ENCODE results near the gene IL24.

Gene IL24

GRCh38 chr1:206903687-206904086 lies 6.4 kb downstream of the IL24 start:
- in situ Hi-C loops (cut with MboI; ENCODE audit: low sequenced_read_pairs): loop anchor here (25.0 kb wide), 1 partner anchor 166 kb away; no protein-coding TSS in a partner anchor

- in situ Hi-C loops (cut with MboI; ENCODE audit: low sequenced_read_pairs): loop anchor here (25.0 kb wide), 1 partner anchor 167 kb away; no protein-coding TSS in a partner anchor
Observed at GRCh38 chr1:206904423-206905142, 7.3 kb downstream of the IL24 start.

DNA sequence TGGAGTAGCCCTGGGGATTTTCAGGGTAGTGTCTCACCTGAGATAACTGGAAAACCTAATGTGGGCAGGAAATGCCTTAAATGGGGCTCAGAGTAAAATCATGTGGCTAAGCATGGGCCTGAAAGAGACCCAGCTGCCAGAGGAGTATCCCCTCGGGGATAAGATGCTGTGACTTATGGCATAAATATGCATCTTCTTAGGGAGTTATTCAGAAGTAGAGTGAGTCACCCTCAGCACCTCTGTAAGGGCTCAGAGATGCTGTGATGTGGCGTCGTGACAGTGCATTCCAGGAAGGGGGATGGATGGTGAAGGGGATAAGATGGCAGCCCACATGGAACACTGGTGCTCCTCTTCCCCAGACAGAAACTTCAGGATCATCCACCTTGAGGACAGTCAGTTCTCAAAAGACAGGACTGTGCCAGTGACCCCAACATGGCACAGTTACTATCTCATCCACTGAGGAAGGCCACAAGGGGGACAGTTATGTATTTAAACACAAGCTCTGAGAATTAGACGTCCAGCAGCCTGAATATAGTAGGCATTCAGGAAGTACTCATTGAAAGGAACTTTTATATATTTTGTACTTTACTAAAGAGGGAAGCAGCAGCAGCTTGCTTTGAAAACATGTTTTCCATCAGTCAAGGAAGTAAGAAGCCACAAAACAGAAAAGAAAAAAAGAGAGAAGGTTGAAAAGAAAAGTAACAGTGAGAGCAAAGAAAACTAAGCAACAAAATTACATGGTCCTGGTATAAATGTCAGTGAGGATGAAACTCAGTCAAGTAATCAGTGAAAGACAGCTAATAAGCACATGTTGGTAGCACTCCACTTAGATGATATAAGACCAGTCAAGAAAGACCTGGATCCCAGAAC lies 8.3 kb downstream of the IL24 start:
- in situ Hi-C loops (cut with MboI; ENCODE audit: low sequenced_read_pairs): loop anchor here (25.0 kb wide), 1 partner anchor 168 kb away; no protein-coding TSS in a partner anchor

DNA sequence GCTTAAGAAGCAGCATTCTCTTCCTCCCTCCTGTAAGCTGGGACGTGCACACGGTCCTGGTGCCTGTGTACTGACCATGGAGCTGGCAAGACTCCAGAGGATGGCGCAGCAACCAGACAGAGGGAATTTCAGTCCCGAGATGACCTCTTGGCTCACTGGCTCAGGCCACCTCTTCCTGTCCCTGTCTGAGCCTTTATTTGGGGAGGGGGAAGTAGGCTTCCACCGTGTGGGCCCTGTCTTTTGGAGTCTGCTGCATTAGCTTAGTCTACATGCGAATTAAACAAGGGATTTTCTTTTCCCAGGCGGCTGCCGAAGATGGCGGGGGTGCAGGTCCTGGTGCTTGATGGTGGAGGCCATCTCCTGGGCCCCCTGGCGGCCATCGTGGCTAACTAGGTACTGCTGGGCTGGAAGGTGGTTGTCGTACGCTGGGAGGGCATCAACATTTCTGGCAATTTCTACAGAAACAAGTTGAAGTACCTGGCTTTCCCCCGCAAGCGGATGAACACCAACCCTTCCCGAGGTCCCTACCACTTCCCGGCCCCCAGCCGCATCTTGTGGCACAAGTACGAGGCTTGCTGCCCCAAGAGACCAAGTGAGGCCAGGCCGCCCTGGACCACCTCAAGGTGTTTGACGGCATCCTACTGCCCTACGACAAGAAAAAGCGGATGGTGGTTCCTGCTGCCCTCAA lies 10.2 kb downstream of the IL24 start:
- in situ Hi-C loops (cut with MboI; ENCODE audit: low sequenced_read_pairs): loop anchor here (25.0 kb wide), 1 partner anchor 170 kb away; no protein-coding TSS in a partner anchor

- in situ Hi-C loops (cut with MboI; ENCODE audit: low sequenced_read_pairs): loop anchor here (25.0 kb wide), 1 partner anchor 171 kb away; no protein-coding TSS in a partner anchor
Observed at GRCh38 chr1:206908038-206908437, 10.8 kb downstream of the IL24 start.

GRCh38 chr1:206909161-206909882 lies 12.1 kb downstream of the IL24 start:
- in situ Hi-C loops (cut with MboI; ENCODE audit: low sequenced_read_pairs): loop anchor here (25.0 kb wide), 1 partner anchor 172 kb away; no protein-coding TSS in a partner anchor

DNA sequence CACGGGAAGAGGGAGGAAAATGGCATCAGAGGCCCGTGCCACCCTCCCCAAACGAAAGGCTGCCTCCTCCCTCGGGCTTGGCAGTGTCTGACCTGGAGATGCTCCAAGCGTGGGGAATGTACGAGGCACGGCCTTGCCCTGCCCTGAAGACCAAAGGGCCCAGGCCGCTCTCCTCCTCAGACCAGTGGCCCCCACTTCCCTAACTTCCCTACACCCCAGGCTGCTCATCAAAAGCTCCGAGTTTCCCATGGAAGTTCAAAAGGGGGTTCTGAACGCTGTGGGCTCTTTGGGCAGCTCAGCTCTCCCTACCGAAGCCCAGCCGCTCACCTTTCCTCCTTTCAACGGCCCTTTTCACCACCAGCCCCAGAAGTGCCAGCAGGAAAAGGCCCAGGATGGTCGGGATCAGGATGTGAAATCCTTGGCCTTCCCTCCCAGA lies 12.7 kb downstream of the IL24 start:
- in situ Hi-C loops (cut with MboI; ENCODE audit: low sequenced_read_pairs): loop anchor here (25.0 kb wide), 1 partner anchor 173 kb away; no protein-coding TSS in a partner anchor

- in situ Hi-C loops (cut with MboI; ENCODE audit: low sequenced_read_pairs): loop anchor here (25.0 kb wide), 1 partner anchor 174 kb away; no protein-coding TSS in a partner anchor
Observed at GRCh38 chr1:206911064-206911663, 13.9 kb downstream of the IL24 start.

DNA sequence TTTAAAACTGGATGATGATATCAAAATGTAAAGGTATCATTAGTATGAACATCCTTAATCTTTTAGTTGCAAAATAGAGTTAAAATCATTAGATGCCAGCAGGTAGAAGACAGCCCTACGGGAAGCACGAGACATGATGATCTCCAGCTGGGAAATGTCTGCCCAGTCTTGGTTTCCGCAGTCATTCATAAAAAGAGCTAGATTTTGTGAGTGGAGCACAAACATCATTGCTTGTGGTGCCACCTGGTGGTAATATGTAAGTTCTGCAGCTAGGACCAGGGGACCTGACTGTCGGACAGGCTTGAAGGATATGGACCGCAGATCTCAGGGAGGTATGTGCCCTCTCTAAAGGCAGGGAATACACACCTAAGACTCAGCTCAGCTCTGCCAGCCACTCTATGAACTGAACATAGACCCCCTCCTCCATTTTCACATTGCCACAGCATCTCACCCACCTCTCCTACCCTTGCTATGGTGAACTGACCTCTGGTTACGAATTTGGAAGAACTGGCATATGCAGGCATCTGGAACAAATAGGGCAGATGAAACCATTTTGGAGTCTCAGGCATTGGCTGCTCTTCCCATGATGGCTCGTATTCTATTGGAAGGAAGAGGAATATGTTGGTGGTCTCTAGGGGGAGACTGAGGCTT lies 15.3 kb downstream of the IL24 start:
- in situ Hi-C loops (cut with MboI; ENCODE audit: low sequenced_read_pairs): loop anchor here (25.0 kb wide), 1 partner anchor 175 kb away; no protein-coding TSS in a partner anchor

DNA sequence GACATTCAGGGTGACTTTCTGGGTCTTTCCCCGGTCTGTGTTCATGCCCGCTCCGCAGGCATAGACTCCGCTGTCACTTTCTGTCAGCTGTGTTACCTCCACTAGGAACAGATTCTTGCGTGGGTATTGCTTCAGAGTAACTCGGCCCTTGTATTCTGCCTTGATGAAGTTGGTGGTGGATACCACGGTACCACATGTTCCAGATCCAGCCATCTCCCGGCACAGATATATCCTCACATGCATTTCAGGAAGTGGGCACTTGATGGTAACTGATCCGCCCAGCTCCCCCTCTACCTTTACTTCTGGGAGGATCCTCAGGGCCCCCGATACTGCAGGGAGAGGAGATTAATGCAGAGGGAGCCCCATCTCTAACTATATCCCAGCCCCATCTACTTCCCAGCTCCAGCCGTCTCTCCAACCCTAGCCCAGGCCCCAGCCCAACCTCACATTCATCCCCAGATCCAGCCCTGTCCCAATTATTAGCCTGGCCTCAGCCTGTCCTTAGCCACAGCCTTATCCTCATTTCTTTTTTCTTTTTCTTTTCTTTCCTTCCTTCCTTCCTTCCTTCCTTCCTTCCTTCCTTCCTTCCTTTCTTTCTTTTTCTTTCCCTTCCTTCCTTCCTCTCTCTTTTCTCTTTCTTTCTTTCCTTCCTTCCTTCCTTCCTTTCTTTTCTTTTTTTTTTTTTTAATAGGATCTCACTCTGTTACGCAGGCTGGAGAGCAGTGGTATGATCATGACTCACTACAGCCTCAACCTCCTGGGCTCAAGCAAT lies 16.7 kb downstream of the IL24 start:
- in situ Hi-C loops (cut with MboI; ENCODE audit: low sequenced_read_pairs): loop anchor here (25.0 kb wide), 1 partner anchor 177 kb away; no protein-coding TSS in a partner anchor

DNA sequence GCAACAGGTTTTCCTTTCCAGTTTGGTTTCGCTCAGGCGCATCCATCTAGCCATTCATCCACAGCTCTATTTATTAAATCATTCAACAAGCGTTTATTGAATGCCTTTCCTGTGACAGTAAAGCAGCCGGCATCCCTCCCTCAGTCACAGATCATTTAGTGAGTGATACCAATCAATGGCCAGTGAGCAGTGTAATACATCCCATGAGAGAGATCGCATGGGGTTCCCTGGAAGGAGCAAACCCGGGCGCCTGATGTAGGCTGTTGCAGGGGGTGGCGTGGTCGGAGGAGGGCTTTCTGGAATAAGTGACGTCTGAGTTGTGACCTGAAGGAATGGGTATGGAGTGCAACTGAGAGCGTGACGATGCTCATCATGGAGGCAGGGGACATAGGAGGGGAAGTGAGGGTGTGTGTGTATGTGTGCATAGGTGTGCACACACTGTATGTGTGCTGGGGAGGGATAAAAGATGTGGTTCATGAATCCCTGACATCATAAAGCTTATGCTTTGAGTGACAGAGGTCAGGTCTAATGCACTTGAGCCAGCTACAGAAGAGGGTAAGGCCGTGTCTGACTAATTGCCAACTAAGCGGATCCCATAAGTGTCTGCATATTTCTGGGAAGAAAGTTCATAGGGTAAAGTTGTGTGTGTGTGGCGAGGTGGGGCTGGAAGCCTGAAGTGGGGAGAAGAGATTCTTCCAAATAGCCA lies 17.9 kb downstream of the IL24 start:
- in situ Hi-C loops (cut with MboI; ENCODE audit: low sequenced_read_pairs): loop anchor here (25.0 kb wide), 1 partner anchor 178 kb away; no protein-coding TSS in a partner anchor

- in situ Hi-C loops (cut with MboI; ENCODE audit: low sequenced_read_pairs): loop anchor here (25.0 kb wide), 1 partner anchor 179 kb away; no protein-coding TSS in a partner anchor
Observed at GRCh38 chr1:206916000-206916709, 18.9 kb downstream of the IL24 start.

- in situ Hi-C loops (cut with MboI; ENCODE audit: low sequenced_read_pairs): loop anchor here (25.0 kb wide), 1 partner anchor 181 kb away; no protein-coding TSS in a partner anchor
Observed at GRCh38 chr1:206918076-206918475, 20.8 kb downstream of the IL24 start.

DNA sequence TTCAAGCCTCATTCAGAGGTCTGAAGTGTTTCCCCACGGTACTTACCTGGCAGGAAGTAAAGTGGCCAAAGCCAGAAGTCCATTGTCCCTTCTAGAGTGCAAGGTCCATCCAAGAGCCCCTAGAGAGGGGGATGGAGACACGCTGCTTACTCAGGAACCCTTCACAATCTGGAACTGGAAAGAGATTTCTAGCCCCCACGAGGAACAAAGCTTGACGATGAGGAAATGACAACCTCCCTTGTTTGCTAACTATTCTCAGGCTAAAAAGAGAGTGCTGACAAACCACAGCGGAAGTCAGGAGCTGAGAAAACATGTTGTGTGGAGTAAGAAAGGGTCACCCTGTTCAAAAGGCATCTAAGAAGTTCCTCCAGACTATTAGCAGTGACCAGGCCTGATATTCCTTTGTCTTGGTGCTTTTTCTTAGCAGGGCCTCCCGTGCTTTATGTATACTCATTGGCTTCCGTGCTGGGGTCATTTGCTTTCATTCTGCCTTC lies 24.6 kb downstream of the IL24 start, which contains the start of gene FCMR:
Gene FCMR (minus strand): TSS at position 170 of the 494 bp plus-strand sequence. CDS start 87 bp downstream, at position 83.
- in situ Hi-C loops (cut with MboI; ENCODE audit: low sequenced_read_pairs): loop anchor here (25.0 kb wide), 1 partner anchor 185 kb away; no protein-coding TSS in a partner anchor

DNA sequence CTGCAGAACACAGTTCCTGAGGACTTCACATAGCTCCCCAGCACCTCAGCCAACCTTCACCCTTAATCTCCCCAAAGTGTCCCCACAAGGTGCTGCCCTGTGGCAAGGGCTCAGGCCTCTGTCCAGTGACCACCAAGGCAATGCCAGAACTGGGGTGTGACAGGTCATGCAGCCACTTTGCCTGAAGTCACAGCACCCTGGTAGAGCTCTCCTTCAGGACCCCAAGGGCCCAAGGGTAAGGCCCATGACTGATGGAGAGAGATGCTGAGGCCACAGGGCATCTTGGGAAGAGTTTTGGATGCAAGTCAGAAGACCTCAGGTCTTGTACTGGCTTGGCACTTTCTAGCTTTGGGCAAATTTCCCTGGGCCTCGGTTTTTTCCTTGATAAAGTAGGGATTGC lies 25.3 kb downstream of the IL24 start:
- in situ Hi-C loops (cut with MboI; ENCODE audit: low sequenced_read_pairs): loop anchor here (25.0 kb wide), 1 partner anchor 185 kb away; no protein-coding TSS in a partner anchor

All from HL-60/S4 treated with phorbol 12-myristate 13-acetate at 8.2 ng/mL for 4 days and 3 days (cell line).